ENCODE data around the gene APOC3. TPM values are rescaled to one million over a fixed set of nuclear protein-coding genes. Genes with fewer than 3 reads are reported as not detected.

Gene APOC3
- total and polyA plus RNA-seq, 2 of the 4 experiments (the other 2 are of a cell fraction): not detected

Other genes with a start within 250 kb of the APOC3 start
- gene BUD13, start 56.9 kb upstream of the APOC3 start, total RNA-seq (2012; rRNA removed): 14.0 and 16.4 TPM in 2 replicates
- 11.2 and 11.9 TPM in 2 replicates for gene BUD13, start 56.9 kb upstream of the APOC3 start, polyA plus RNA-seq (2012; rRNA removed)
- 52.0 and 53.9 TPM in 2 replicates for gene ZPR1, start 41.9 kb upstream of the APOC3 start, total RNA-seq (2012; rRNA removed)
- gene ZPR1, start 41.9 kb upstream of the APOC3 start, polyA plus RNA-seq (2012; rRNA removed): 38.5 and 40.8 TPM in 2 replicates
- not detected in 2 replicates for gene APOA5, start 38.0 kb upstream of the APOC3 start, total RNA-seq (2012; rRNA removed)
- not detected in 2 replicates for gene APOA5, start 38.0 kb upstream of the APOC3 start, polyA plus RNA-seq (2012; rRNA removed)
- not detected in 2 replicates for gene APOA4, start 6.6 kb upstream of the APOC3 start, total RNA-seq (2012; rRNA removed)
- not detected in 2 replicates for gene APOA4, start 6.6 kb upstream of the APOC3 start, polyA plus RNA-seq (2012; rRNA removed)
- gene APOA1, start 7.7 kb downstream of the APOC3 start, total RNA-seq (2012; rRNA removed): 0.18 and 0.56 TPM in 2 replicates
- gene APOA1, start 7.7 kb downstream of the APOC3 start, polyA plus RNA-seq (2012; rRNA removed): 0.89 and 0.98 TPM in 2 replicates